HFFc6 (cell line): ENCODE results near the gene NTS. TPM values are rescaled to one million over a fixed set of nuclear protein-coding genes. Genes with fewer than 3 reads are reported as not detected.

ENCODE experiments used
- DNase-seq: peaks from one replicate; pipeline ENCODE4 v3.0.0-alpha.2; 2018
- H3K27ac Mint-ChIP-seq: 2 replicates; pipeline ENCODE4 v1.8.0; 2020; ENCODE audit warnings: mild to moderate bottlenecking, mixed read lengths
- H3K27me3 Mint-ChIP-seq: 2 replicates; pipeline ENCODE4 v1.8.0; 2021; ENCODE audit warnings: mild to moderate bottlenecking, moderate library complexity, mixed read lengths; ENCODE audit not compliant: insufficient read depth
- H3K36me3 Mint-ChIP-seq: 2 replicates; pipeline ENCODE4 v1.8.0; 2021; ENCODE audit warnings: low read depth, mixed read lengths
- H3K4me1 Mint-ChIP-seq: 2 replicates; pipeline ENCODE4 v1.8.0; 2020; ENCODE audit warnings: low read depth, mixed read lengths
- H3K4me3 Mint-ChIP-seq: 2 replicates; pipeline ENCODE4 v1.8.0; 2020; ENCODE audit warnings: mild to moderate bottlenecking, moderate library complexity, mixed read lengths
- H3K9me3 Mint-ChIP-seq: 2 replicates; pipeline ENCODE4 v1.8.0; 2020; ENCODE audit warnings: mild to moderate bottlenecking, mixed read lengths
- CTCF ChIP-seq: fragments of 200-600 bp; sonication (generic); IDR thresholded peaks from 2 replicates; pipeline ENCODE4 v1.5.0; 2021; ENCODE audit warnings: antibody characterized with exemption, mild to moderate bottlenecking
- long read RNA-seq: library from polyadenylated mRNA; unstranded; transcript quantifications from one replicate; pipeline ENCODE4 v2.0.0, GENCODE V29; 2019
- total RNA-seq, 6 experiments: library from RNA; stranded (reverse); fragmentation: NEBNext Ultra II Directional; extraction: Animal tissue kit (Norgen Biotek cat#: 25700); gene quantifications; 2 replicates in 1 of 6; 3 replicates in 5 of 6; pipeline ENCODE4 v1.2.3, GENCODE V29; 2021

Gene NTS
- total RNA-seq: not detected
- long read RNA-seq: 0 reads

GRCh38 chr12:85874031-85874461 lies at the start of gene NTS:
Gene NTS (plus strand): TSS chr12:85874295. CDS start chr12:85874404, 109 bp downstream.
- Mint-ChIP-seq H3K36me3 (no peaks in the 10 kb centered on the region), H3K4me3 (no peak within 1 kb of the TSS), H3K27ac (no peak within 1 kb of the TSS), H3K4me1 (no peaks in the 10 kb centered on the region), H3K9me3 (no peaks in the 10 kb centered on the region), H3K27me3 (no peaks in the 10 kb centered on the region; the same call in 1 of the 2 replicates)
- no peak for DNase-seq
- no peak for TF ChIP-seq CTCF

- TF ChIP-seq CTCF: no peak
- H3K4me1 Mint-ChIP-seq: peaks cover 12% of the 10 kb centered on the region; the same call in 1 of the 2 replicates
- H3K9me3 Mint-ChIP-seq: peaks cover 16% of the 10 kb centered on the region
- no peak overlapping the region for H3K4me3 Mint-ChIP-seq
- peaks cover 3% of the 10 kb centered on the region for H3K27me3 Mint-ChIP-seq
- H3K27ac Mint-ChIP-seq: no peak overlapping the region
- H3K36me3 Mint-ChIP-seq: no peaks in the 10 kb centered on the region; the same call in 1 of the 2 replicates
- DNase-seq: no peak
Measured at GRCh38 chr12:85825746-85826145, 48.3 kb upstream of the NTS start.

GRCh38 chr12:85828576-85828975 lies 45.5 kb upstream of the NTS start:
- DNase-seq: no peak
- no peaks in the 10 kb centered on the region for H3K36me3 Mint-ChIP-seq
- H3K4me3 Mint-ChIP-seq: no peak overlapping the region
- peaks cover 7% of the 10 kb centered on the region; the same call in 1 of the 2 replicates for H3K4me1 Mint-ChIP-seq
- peaks cover 12% of the 10 kb centered on the region; the same call in 1 of the 2 replicates for H3K9me3 Mint-ChIP-seq
- no peak for TF ChIP-seq CTCF
- no peaks in the 10 kb centered on the region for H3K27me3 Mint-ChIP-seq
- no peak overlapping the region for H3K27ac Mint-ChIP-seq

- H3K27ac Mint-ChIP-seq: no peak overlapping the region
- H3K36me3 Mint-ChIP-seq: no peaks in the 10 kb centered on the region
- DNase-seq: no peak
- no peak overlapping the region for H3K4me3 Mint-ChIP-seq
- peaks cover 7% of the 10 kb centered on the region; the same call in 1 of the 2 replicates for H3K4me1 Mint-ChIP-seq
- TF ChIP-seq CTCF: no peak
- no peaks in the 10 kb centered on the region for H3K27me3 Mint-ChIP-seq
- peaks cover 12% of the 10 kb centered on the region; the same call in 1 of the 2 replicates for H3K9me3 Mint-ChIP-seq
Measured at GRCh38 chr12:85829391-85829790, 44.7 kb upstream of the NTS start.

DNA sequence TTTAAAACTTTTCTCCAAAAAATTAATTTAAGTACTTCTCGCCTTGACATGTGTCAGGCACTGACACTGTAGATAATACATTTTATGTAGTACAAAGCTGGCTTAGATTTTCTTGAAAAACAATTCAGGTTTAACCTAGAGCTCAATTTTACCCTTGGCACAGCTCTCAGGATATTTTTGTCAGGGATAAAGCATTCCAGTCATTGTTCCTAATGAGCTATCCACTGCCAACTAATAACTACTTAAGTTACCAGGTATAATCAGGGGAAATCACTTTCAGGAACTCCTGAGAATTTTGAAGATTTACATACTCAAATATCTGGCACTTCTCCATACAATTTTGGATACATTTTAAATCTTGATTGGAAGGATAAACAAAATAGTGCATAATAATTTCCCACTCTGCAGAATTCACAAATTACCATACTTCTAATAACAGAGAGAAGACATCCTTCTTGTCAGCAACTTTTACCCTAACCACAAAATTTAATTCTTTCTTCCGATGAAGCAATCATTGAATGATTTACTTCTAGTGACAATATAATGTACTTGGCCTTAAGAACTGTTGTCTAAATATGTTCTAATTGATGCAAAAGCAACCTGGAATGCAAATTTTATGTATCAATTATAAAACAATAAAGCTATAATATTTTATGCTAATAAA lies 42.6 kb upstream of the NTS start:
- no peak for TF ChIP-seq CTCF
- no peak overlapping the region for H3K4me3 Mint-ChIP-seq
- no peak overlapping the region for H3K27ac Mint-ChIP-seq
- H3K27me3 Mint-ChIP-seq: no peaks in the 10 kb centered on the region
- H3K9me3 Mint-ChIP-seq: peaks cover 8% of the 10 kb centered on the region; the same call in 1 of the 2 replicates
- no peaks in the 10 kb centered on the region for H3K36me3 Mint-ChIP-seq
- peaks cover 7% of the 10 kb centered on the region; the same call in 1 of the 2 replicates for H3K4me1 Mint-ChIP-seq
- DNase-seq: no peak
